ENCODE measurements around the gene FRA10AC1.

Gene FRA10AC1

GRCh38 chr10:93695740-93696139 lies 6.7 kb downstream of the FRA10AC1 start:
- no peaks in the 10 kb centered on the region for H3K36me3 ChIP-seq (replicated peaks; ENCODE audit: low read depth, low read length)
- H2AFZ ChIP-seq (ENCODE audit: low read depth, low read length) = no peak overlapping the region
- no peak overlapping the region for H3K27ac ChIP-seq (ENCODE audit: low read length)
- H3K79me2 ChIP-seq (ENCODE audit: low read length) = no peaks in the 10 kb centered on the region
- no peaks in the 10 kb centered on the region for H3K27me3 ChIP-seq (ENCODE audit: low read depth, low read length)
- H4K20me1 ChIP-seq (ENCODE audit: insufficient read depth, low read length) = no peaks in the 10 kb centered on the region
- no peak overlapping the region for H3K9ac ChIP-seq (ENCODE audit: low read length)
- H3K4me2 ChIP-seq (ENCODE audit: low read length) = no peak overlapping the region
- 0 out of 2 replicates have a peak, but pooled peaks cover 4% of the 10 kb centered on the region for H3K4me1 ChIP-seq (ENCODE audit: low read length)
- TF ChIP-seq CTCF (IDR thresholded peaks at IDR 0.05; ENCODE audit: low read depth, low read length) (no peak), EZH2phosphoT487 (IDR thresholded peaks at IDR 0.05; ENCODE audit: low read depth) (no peak)
- no peaks in the 10 kb centered on the region for H3K9me3 ChIP-seq (ENCODE audit: insufficient read depth, low read length)
- no peak overlapping the region for H3K4me3 ChIP-seq (ENCODE audit: low read length)

DNA sequence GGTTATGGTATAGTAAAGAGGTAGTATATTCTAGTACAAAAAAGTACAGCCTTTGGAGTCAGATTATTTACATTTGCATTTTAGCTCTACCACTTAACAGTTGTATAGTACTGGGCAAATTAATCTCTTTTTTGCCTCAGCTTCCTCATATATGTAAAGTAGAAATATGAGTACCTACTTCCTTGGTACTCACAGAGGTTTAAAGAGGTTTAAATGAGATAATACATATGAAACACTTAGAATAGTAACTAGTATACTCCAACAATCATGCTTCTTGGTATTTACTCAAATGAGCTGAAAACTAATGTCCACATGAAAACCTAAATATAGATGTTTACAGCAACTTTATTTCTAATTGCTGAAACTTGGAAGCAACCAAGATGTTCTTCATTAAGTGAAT lies 14.7 kb downstream of the FRA10AC1 start:
- no peak overlapping the region for H2AFZ ChIP-seq (ENCODE audit: low read depth, low read length)
- no peaks in the 10 kb centered on the region for H3K79me2 ChIP-seq (ENCODE audit: low read length)
- H3K4me3 ChIP-seq (ENCODE audit: low read length) = no peak overlapping the region
- H3K9me3 ChIP-seq (ENCODE audit: insufficient read depth, low read length) = no peaks in the 10 kb centered on the region
- H3K4me1 ChIP-seq (ENCODE audit: low read length) = 0 out of 2 replicates have a peak, but pooled peaks cover 4% of the 10 kb centered on the region
- H3K27ac ChIP-seq (ENCODE audit: low read length) = no peak overlapping the region
- no peak overlapping the region for H3K4me2 ChIP-seq (ENCODE audit: low read length)
- no peaks in the 10 kb centered on the region for H3K27me3 ChIP-seq (ENCODE audit: low read depth, low read length)
- TF ChIP-seq EZH2phosphoT487 (IDR thresholded peaks at IDR 0.05; ENCODE audit: low read depth) = no peak
- H4K20me1 ChIP-seq (ENCODE audit: insufficient read depth, low read length) = no peaks in the 10 kb centered on the region
- H3K9ac ChIP-seq (ENCODE audit: low read length) = no peak overlapping the region
- no peaks in the 10 kb centered on the region for H3K36me3 ChIP-seq (replicated peaks; ENCODE audit: low read depth, low read length)

- H3K79me2 ChIP-seq (ENCODE audit: low read length) = no peaks in the 10 kb centered on the region
- H3K27ac ChIP-seq (ENCODE audit: low read length) = no peak overlapping the region
- H3K4me1 ChIP-seq (ENCODE audit: low read length) = no peaks in the 10 kb centered on the region
- no peaks in the 10 kb centered on the region for H3K27me3 ChIP-seq (ENCODE audit: low read depth, low read length)
- peaks cover 2% of the 10 kb centered on the region for H3K36me3 ChIP-seq (replicated peaks; ENCODE audit: low read depth, low read length)
- H3K9me3 ChIP-seq (ENCODE audit: insufficient read depth, low read length) = no peaks in the 10 kb centered on the region
- H3K9ac ChIP-seq (ENCODE audit: low read length) = no peak overlapping the region
- no peak overlapping the region for H3K4me2 ChIP-seq (ENCODE audit: low read length)
- H3K4me3 ChIP-seq (ENCODE audit: low read length) = no peak overlapping the region
- TF ChIP-seq CTCF (IDR thresholded peaks at IDR 0.05; ENCODE audit: low read depth, low read length) = peak; percentile 40
- no peak for TF ChIP-seq EZH2phosphoT487 (IDR thresholded peaks at IDR 0.05; ENCODE audit: low read depth)
- no peaks in the 10 kb centered on the region for H4K20me1 ChIP-seq (ENCODE audit: insufficient read depth, low read length)
- H2AFZ ChIP-seq (ENCODE audit: low read depth, low read length) = no peak overlapping the region
Observed at GRCh38 chr10:93680412-93681047, 21.9 kb downstream of the FRA10AC1 start.

DNA sequence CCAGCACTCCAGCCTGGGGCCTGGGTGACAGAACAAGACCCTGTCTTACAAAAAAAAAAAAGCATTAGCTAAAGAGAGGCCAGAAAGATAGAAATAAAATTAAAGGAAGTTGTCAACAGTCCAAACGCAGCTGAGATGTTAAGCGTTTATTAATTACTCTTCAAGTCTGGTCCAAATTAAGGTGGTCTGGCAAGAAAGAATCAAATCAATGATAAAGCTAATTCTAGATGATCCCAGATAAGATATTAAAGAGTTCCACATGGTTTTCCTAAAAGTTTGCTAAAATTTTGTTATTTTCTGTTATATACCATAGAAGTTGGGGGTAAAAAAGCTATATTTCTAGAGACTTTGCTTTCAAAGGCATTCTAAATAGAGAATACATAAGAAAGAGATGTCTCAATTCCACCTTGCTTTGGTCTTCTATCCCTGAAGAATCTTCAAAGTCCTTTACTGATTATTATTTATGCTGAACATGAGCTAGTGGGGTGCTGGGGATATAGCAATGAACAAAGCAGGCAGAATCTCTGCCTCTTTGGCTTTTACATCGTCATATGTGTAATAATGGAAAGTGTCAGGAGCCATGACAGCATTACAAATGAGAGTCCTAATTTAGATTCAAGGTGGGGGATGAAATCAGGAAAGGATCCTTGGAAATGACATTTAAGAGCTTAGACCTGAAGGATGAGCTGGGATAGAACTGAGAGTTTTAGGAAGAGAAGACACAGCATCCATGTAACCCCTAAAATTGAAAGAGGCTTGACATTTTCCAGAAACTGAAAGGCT lies 23.4 kb downstream of the FRA10AC1 start:
- Histone ChIP-seq H3K4me1 (ENCODE audit: low read length) (no peaks in the 10 kb centered on the region), H3K27ac (ENCODE audit: low read length) (no peak overlapping the region), H3K4me3 (ENCODE audit: low read length) (no peak overlapping the region), H3K4me2 (ENCODE audit: low read length) (no peak overlapping the region), H3K27me3 (ENCODE audit: low read depth, low read length) (no peaks in the 10 kb centered on the region), H3K9ac (ENCODE audit: low read length) (no peak overlapping the region), H4K20me1 (ENCODE audit: insufficient read depth, low read length) (no peaks in the 10 kb centered on the region), H3K79me2 (ENCODE audit: low read length) (no peaks in the 10 kb centered on the region), H3K36me3 (replicated peaks; ENCODE audit: low read depth, low read length) (peaks cover 2% of the 10 kb centered on the region), H3K9me3 (ENCODE audit: insufficient read depth, low read length) (no peaks in the 10 kb centered on the region), H2AFZ (ENCODE audit: low read depth, low read length) (no peak overlapping the region)
- TF ChIP-seq CTCF (IDR thresholded peaks at IDR 0.05; ENCODE audit: low read depth, low read length) (no peak), EZH2phosphoT487 (IDR thresholded peaks at IDR 0.05; ENCODE audit: low read depth) (no peak)

Measured in OCI-LY3 (cell line).